ENCODE data around the gene RNF168. TPM values are rescaled to one million over a fixed set of nuclear protein-coding genes. Genes with fewer than 3 reads are reported as not detected.

RNF168 gene
- total RNA-seq: 20.8 and 25.0 TPM in 2 replicates

GRCh38 chr3:196503196-196504076 lies at the start of gene RNF168:
TSS of gene RNF168 (minus strand) at chr3:196503768. CDS start at chr3:196503173, 595 bp downstream.

GRCh38 chr3:196514913-196515621 lies 11.5 kb upstream of the RNF168 start, which contains the start of gene SMCO1:
TSS of gene SMCO1 (minus strand) at chr3:196515346. CDS start at chr3:196515209, 137 bp downstream.

GRCh38 chr3:196432137-196432879 lies 71.3 kb downstream of the RNF168 start, which contains the start of gene UBXN7:
TSS of gene UBXN7 (minus strand) at chr3:196432427. CDS start at chr3:196432399, 28 bp downstream.

Small RNA genes lying within 50 kb of the gene (small RNA-seq; reads per million reads assigned to genes)
- gene AC083822.1 (not detected), gene AC117490.1 (not detected), gene RPS29P3 (not detected)

Other genes starting within 250 kb of the RNF168 start
- gene PCYT1A, start 216.0 kb downstream of the RNF168 start, total RNA-seq: 90.0 and 93.2 TPM in 2 replicates
- gene DYNLT2B, start 185.5 kb downstream of the RNF168 start, total RNA-seq: 11.5 and 18.6 TPM in 2 replicates
- not detected in 2 replicates for gene TM4SF19, start 165.4 kb downstream of the RNF168 start, total RNA-seq
- 29.3 and 34.9 TPM in 2 replicates for gene UBXN7, start 71.3 kb downstream of the RNF168 start, total RNA-seq
- gene SMCO1, start 11.6 kb upstream of the RNF168 start, total RNA-seq: not detected in 2 replicates
- 5.5 and 6.7 TPM in 2 replicates for gene WDR53, start 64.8 kb upstream of the RNF168 start, total RNA-seq
- 10.6 and 11.2 TPM in 2 replicates for gene FBXO45, start 64.9 kb upstream of the RNF168 start, total RNA-seq
- 1.4 and 1.5 TPM in 2 replicates for gene NRROS, start 135.9 kb upstream of the RNF168 start, total RNA-seq
- gene CEP19, start 208.5 kb upstream of the RNF168 start, total RNA-seq: 3.5 and 4.6 TPM in 2 replicates
- gene PIGX, start 208.6 kb upstream of the RNF168 start, total RNA-seq: 36.8 and 39.2 TPM in 2 replicates
- 38.0 and 40.1 TPM in 2 replicates for gene PAK2, start 236.1 kb upstream of the RNF168 start, total RNA-seq

All from articular chondrocyte of knee joint (primary cell).